Measurements from ENCODE around the gene B3GAT3.
"Not testable (repeated sequence)": the region's sequence is repeated elsewhere in the genome, so short reads cannot be mapped to it uniquely, and the experiment has no call there.

Gene B3GAT3

DNA sequence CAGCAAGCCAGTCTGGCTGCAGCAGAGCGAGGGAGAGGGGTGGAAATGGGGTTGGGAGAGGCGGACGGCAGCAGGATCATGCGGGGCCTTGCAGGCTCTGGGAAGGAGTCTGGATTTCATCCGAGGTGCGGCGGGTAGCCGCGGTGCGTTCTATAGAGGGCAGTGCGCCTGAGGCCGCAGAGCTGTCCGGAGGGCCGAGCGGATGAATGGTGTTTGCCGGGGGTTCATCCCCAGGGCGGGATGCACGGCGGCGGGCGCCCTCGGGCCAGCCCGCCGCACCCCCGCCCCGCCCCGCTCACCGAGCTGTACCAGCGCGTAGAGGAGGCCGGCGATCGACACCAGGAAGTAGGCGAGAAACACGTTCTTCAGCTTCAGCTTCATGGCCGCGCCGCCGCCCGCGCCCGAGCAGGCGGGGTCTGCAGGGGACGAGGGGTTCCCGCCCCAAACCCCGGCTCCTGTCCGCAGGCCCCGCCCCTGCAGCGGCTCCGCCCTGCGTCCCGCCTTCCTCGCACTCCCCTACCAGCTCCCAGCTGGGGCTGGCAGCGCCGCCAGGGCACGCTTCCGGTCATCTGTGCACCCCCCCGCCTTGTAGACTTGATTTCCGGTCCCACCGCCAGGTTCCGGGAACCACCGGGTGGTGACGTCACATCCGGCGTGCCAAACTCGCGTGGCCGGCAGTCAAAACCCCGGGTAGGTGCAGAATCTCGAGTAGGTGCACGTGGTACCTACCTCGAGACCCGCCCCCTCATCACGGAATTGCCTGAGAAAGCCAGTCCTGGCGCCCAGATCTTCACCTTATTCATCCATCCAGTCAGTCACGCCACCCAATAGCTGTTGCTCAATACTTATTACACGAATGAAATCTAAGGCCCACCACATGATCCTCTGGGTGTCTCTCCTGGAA lies at the start of gene B3GAT3:
B3GAT3 (minus strand) TSS at position 420 of the 904 bp plus-strand sequence; CDS start at position 381, 39 bp downstream.
- DNase-seq (ENCODE audit: low spot score): peak; percentile 100

DNA sequence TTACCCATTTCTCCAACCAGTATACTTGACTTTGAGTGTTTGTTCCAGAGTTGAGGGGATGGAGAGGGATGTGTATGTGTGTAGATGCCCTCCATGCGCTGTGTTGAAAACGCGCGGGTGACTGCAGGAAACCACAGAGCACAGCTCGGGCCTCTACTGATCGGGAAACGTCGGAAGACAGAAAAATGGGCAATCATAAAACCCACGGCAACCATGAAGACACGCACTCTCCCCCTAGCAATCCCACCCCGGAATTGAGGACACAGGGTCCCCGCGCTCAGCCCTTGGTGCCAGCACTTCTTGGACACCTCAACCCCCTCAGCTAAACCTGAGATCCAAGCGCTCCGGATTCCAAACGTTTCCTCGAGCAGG lies 49.4 kb upstream of the B3GAT3 start:
- DNase-seq (ENCODE audit: low spot score): no peak

DNA sequence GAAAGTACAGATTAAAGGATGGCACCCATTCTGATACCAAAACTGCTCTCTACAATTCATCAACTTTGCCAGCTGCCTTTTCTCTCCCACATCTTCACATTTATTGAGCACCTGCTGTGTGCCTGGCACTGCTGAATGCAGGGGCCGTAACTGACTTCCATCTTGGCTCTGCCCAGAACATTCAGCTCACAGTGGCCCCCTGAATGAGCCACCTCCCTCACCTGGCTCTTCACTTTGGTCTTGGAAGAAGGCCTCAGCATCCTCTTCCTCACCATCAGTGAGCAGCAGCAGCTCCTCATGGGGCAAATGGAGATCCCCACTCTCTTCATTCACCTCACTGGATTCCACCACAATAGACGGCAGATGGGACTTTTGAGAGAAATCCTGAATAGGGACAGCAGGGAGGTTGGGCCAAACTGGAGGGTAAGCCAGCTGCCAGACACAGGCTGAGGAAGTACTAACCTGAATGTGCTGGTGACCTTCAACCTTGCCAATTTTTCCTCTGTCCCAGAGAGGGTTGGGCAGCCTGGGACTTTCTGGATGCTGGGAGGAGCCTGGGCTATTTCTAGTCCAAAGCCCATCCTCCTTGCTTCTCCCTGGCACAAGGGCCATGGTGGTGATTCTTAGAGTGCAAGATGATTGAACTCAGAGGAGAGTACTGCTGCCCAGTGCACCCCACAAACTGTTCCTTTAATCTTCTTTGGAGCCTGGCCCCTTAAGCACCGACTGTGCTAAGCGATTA lies 47.8 kb upstream of the B3GAT3 start:
- no peak for DNase-seq (ENCODE audit: low spot score)

DNA sequence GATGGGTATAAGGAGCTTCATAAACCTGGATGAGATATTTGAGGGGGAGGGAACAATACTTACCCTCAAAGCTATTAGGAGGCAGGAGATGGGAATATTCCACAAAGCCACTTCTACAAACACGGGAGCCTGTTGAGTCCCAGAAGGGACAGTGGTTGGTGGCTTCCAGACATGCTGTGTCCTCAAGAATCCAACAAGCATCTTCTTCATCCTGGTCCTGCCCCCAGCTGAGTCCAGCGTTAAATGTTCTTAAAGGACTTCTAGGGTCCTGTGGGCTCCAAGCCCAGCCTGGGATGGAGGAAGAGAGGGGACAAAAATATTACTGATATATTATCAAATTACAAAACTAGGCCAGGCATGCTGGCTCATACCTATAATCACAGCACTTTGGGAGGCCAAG lies 45.7 kb upstream of the B3GAT3 start:
- no peak for DNase-seq (ENCODE audit: low spot score)

DNA sequence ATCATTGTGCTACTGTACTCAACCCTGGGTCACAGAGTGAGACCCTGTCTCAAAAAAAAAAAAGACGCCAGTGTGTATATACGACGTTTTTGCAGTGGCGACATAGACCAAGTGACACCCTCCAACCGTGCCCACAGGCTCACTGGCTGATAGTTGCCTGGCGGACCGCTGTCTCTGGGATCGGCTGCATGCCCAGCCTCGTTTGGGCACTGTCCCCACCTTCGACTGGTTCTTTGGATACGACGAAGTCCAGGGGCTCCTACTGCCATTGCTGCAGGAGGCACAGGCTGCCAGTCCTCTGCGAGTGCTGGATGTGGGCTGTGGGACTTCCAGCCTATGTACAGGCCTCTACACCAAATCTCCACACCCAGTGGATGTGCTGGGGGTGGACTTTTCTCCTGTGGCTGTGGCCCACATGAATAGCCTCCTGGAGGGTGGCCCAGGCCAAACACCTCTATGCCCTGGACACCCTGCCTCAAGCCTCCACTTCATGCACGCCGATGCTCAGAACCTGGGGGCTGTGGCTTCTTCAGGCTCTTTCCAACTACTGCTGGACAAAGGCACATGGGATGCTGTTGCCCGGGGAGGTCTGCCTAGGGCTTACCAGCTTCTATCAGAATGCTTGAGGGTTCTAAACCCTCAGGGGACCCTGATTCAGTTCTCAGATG lies 44.6 kb upstream of the B3GAT3 start:
- no peak for DNase-seq (ENCODE audit: low spot score)

DNA sequence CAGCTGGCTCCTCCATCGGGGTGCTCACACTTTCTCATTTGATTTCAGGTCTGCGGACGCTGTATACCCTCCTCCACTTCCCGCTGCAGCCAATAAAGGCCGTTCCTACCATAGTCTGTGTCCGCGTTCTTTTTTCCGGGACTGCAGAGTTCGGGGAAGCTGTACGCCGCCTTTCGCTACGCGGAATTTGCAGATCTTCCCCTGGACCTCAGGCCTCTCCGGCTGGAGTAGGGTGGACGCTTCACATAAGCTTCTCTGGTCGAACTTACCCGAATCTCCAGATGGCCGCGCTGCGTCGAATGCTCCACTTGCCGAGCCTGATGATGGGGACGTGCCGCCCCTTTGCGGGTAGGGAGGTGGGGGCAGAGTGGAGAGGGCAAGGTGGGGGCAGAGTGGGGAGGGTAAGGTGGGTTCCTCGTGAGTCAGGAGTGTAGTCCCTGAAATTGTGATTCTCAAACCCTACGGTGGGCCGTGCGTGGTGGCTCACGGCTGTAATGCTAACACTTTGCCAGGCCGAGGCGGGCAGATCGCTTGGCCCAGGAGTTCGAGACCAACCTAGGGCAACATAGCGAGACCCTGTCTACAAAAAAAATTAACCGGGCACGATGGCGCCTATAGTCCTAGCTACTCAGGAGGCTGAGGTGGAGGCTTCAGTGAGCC lies 43.9 kb upstream of the B3GAT3 start:
- DNase-seq (ENCODE audit: low spot score): peak; percentile 69

DNA sequence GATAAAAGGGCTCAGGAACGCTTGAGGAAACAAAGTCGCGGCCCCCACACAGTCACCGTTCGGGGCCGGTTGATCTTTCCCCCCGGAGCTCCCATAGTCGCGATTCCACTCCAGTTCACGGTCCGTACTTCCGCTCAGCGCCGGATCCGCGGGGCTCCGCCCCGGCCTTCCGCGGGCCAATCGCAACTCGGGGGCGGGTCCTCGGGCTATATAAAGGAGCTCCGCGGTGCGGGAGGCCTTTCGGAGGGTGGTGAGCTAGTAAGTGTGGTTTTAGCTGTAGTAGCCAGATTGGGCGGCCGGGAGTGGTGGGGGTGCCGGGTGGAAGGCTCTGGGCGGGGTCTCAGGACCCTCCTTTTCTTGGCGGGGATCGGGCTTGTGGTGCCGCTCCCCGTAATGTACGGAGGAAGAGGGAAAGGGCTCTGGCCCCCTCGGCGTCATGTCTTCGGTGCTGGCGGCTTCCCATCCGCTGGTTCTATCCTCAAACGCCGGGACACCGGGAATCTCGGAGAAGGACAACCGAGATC lies 43.4 kb upstream of the B3GAT3 start, which contains the start of the genes C11orf98 and CSKMT:
C11orf98 (minus strand) TSS at position 136 of the 524 bp plus-strand sequence; CDS start at position 95, 41 bp downstream.
CSKMT (plus strand) TSS at position 238 of the 524 bp plus-strand sequence. CDS start 568 bp downstream, outside the sequence.
- DNase-seq (ENCODE audit: low spot score): peak; percentile 98

DNA sequence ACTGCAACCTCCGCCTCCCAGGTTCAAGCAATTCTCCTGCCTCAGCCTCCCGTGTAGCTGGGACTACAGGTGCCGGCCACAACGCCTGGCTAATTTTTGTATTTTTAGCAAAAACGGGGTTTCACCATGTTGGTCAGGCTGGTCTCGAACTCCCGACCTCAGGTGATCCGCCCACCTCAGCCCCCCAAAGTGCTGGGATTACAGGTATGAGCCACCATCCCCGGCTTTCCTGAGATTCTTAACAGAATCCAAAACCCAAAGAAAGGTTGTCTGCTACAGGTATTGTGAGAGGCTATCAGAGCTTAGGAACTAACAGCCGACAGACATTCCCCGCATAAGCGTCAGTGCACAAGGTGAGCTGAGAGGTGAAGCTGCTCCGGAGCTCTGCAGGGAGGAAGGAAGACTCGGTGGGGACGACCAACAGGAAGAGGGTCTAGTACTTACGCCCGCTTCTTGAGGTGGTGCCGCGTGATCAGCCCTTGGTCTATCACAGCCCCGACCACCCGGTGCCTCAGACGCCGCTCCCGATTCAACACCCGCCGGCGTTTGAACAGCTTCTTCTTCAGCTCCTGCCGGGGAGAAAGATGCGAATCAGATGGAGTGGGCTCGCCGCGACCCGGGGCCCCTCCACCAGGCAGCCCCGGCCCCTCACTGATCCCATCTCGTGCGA lies 42.8 kb upstream of the B3GAT3 start:
- DNase-seq (ENCODE audit: low spot score): no peak

DNA sequence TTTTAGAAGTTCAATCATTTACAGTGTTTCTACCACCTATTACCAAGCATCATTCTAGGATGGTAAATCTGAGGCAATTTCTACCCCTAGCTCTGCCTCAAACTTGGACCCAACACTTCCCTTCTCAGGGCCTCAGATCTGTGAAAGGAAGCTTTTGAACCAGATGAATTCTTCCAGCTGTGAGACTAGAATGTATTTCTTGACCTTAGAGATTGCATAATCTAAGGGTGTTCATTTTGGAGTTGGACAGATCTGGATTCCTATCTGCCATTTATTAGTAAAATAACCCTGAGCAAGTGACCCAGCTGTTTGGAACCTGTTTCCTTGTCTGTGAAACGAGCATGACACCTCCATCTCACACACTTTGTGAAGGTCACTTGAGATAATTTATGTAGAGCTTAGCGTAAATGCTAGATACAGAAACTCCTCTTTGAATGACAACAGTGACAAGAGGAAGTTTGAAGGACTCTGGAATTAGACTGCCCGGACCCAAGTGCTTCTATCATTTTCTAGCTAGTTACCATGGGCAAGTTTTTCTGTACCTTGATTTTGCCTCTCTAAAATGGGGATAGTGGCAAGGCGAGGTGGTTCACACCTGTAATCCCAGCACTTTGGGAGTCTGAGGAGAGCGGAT lies 35.1 kb upstream of the B3GAT3 start:
- DNase-seq (ENCODE audit: low spot score): no peak

DNA sequence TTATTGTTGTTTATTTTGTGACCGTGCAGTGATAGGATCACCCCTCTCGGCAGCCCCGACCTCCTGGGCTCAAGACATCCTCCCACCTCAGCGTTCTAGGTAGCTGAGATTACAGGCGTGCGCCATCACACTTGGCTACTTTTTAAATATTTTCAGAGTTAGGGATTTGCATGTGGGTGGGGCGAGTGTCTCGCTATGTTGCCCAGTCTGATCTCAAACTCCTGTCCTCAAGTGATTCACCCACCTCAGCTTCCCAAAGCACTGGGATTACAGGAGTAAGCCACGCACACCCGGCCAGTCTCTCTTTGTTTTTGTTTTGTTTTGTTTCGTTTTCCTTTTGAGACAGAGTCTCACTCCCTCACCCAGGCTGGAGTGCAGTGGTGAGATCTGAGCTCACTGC lies 32.5 kb upstream of the B3GAT3 start:
- no peak for DNase-seq (ENCODE audit: low spot score)

DNA sequence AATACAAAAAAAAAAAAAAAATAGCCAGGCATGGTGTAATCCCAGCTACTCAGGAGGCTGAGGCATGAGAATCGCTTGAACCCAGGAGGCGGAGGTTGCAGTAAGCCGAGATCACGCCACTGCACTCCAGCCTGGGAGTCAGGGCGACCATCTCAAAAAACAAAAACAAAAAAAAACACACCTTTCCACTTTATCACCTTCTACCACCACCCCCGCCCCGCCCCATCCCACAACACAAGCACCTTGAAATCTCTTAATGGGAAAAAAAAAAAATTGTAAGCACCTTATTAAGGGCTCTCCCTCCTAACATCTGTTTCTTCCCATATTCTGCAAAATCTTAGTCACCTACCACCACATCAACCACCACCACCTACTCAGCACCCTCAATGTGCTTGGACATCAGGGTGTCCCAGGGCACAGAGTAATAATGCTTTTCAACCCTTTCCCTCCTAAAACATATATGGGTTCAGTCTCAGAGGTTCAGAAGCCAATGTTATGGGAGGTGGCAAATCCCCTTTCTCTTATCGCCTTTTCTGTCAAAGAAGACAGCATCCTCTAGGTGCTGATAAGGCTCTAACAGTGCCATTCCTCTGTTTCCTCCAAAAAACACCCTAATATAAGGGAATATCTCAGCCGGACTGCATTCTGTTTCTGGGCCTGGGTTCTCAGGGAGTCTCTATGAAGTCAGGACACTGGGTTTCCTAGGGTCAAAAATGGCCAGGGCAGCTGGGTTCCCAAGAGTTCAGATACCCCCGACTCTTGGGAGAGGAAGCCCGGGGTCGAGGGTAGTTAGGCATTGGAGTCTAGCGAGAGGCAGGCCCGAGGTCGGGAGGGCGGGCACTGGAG lies 30.6 kb upstream of the B3GAT3 start:
- DNase-seq (ENCODE audit: low spot score): no peak

DNA sequence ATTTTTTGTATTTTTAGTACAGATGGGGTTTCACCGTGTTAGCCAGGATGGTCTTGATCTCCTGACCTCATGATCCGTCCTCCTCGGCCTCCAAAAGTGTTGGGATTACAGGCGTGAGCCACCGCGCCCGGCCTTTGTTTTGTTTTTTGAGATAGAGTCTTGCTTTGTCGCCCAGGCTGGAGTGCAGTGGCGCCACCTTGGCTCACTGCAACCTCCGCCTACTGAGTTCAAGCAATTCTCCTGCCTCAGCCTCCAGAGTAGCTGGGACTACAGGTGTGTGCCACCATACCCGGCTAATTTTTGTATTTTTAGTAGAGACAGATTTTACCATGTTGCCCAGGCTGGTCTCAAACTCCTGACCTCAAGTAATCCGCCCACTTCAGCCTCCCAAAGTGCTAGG lies 28.5 kb upstream of the B3GAT3 start:
- not testable (repeated sequence) for DNase-seq (ENCODE audit: low spot score)

DNA sequence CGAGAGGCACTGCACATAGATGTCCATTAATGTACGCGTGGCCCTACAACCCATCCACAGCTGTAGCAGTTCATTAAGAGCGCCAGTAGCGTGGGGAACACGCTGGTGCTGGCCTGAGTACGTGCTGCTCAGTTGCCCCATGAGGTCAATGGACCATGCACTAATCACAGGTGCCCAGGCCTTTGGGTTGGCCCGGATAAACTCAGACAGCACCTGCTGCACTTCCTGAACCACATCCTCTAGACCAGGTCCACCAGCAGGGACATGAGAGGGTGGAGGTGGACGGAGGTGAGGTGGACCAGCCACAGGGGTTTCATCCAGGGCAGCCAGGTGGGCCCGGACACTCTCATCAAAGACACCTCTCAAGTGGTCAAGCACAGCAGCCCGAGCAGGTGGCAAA lies 27.7 kb upstream of the B3GAT3 start:
- DNase-seq (ENCODE audit: low spot score): no peak

DNA sequence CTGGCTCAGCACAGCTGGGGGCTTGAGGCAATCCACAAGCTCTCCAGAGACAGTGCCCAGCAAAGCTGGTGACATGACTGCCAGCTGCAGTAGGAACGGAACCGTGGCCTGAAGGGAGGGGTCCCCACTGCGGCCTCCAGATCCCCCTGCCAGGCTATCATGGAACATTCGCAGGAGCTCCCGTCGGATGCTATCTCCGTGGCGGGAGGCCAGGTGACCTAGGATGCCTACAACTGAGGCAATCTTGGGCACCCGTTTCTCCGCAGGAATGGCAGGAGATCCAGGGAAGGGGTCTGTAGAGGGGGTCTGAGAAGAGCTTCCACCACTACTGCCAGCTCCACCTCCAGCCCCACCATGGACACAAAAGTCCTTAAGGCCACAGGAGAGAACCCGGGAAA lies 27.2 kb upstream of the B3GAT3 start:
- DNase-seq (ENCODE audit: low spot score): no peak

DNA sequence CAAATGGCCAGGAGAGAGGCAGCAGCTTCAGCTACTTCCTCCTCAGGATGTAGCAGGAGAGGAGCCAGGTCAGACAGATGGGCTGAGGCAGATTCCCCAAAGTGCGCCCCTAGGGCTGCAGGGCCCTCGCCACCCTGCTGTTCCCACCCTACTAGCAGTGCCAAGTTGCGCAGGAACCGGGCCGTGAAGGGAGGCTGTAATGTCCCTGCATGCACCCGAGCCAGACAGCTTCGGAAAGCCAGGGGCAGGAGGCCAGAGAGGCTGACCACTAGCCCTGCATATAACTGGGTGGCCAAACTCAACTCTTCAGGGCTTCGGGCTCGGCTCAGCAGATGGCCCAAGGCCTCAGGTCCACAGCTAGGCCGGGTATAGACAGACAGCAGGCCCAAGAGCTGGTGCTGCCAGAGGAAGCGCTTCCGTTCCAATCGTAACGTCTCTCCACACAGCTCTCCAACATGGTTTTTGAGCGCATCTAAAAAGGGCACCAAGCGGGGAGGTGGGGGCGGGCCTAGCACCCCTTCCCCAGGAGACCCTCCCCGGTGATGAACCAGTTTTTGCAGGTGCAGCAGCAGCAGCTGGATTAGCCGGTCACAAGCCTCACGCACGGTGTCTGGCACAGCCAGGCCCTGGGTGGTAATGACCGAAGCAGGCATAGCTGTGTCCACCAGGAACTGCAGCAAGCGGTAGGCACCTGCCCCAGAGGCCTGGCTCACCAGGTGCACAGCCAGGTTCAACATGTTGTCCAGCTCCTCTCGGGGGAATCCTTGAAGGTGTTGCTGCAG lies 26.6 kb upstream of the B3GAT3 start:
- no peak for DNase-seq (ENCODE audit: low spot score)

DNA sequence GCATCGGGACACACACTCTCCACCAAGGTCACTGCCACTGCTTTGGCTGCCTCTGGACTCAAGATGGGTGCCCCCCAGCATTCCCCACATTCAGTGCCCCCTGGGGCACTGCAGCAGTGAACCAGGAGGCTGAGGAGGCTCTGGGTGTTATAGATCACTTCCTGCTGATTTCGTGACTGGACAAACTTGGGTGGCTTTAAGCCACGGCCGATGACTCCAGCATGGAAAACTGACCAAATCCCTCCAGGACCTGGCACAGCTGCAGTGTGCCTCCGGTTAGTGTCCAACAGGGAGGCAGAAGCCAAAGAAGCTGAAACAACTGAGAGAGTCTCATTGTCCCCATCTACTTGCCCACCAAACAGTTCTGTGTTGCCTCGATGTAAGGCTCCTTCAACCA lies 25.8 kb upstream of the B3GAT3 start:
- DNase-seq (ENCODE audit: low spot score): no peak

DNA sequence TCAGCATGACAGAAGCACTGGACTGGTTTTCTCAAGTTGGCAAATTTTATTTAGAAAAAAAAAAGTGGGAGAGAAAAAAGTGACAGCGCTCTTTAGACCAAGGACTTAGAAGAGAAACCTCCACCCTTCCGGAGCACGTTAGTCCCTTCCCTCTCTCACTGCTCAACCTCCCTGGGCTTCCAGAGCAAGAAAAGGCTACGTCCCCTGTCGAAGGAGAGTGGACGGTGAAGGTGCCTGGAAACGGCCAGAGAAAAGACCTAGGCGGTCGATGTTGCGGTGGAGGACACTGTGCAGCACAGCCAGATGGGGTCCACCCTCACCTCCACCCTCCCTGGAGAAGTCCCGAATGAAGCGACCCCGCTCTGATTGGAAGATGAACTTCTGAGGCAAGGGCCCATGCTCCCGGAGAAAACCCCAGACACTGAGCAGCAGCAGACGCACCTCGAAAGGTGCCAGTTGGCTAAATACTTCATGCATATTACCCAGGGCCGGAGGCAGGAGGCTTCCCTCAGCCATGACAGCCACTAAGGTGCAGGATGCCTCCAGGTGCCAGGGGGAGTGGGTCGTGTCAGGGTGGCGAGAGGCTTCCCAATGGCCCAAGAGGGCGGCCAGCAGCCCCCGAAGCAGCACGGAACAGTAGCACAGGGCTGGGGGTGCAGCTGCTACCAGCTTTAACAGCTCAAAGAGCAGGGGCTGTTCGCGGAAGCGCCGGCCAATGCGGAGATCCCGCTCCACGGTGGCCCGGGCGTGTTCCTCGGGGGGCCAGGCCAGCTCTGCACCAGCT lies 25.2 kb upstream of the B3GAT3 start:
- DNase-seq (ENCODE audit: low spot score): no peak

Measured in hepatic stellate cell (primary cell).